DMS153 (cell line): ENCODE data around the gene OGFR.
A peak's percentile ranks its signal among the peaks of the same experiment; 100 is the strongest.

Source experiments
- DNase-seq: peaks from one replicate; lab custom pipeline; 2025; lab: John Stamatoyannopoulos, UW

Gene OGFR

GRCh38 chr20:62825986-62826645, 21.5 kb downstream of the OGFR start:
- DNase-seq: no peak

- no peak for DNase-seq
Measured at GRCh38 chr20:62826646-62827310, 22.1 kb downstream of the OGFR start.

- no peak for DNase-seq
Measured at GRCh38 chr20:62827311-62828038, 22.8 kb downstream of the OGFR start.

- no peak for DNase-seq
Measured at GRCh38 chr20:62828051-62828450, 23.4 kb downstream of the OGFR start.

- no peak for DNase-seq
Measured at GRCh38 chr20:62828511-62829230, 24.0 kb downstream of the OGFR start.

GRCh38 chr20:62829231-62830230, 24.9 kb downstream of the OGFR start:
- DNase-seq: no peak

- DNase-seq: no peak
Measured at GRCh38 chr20:62830251-62830650, 25.6 kb downstream of the OGFR start.

GRCh38 chr20:62830821-62831220, 26.2 kb downstream of the OGFR start:
- DNase-seq: no peak

GRCh38 chr20:62831361-62831788, 26.7 kb downstream of the OGFR start:
- DNase-seq: no peak

GRCh38 chr20:62831854-62832211, 27.2 kb downstream of the OGFR start:
- no peak for DNase-seq

GRCh38 chr20:62832212-62832922, 27.7 kb downstream of the OGFR start:
- DNase-seq: peak; percentile 15

GRCh38 chr20:62832951-62833391, 28.3 kb downstream of the OGFR start:
- DNase-seq: no peak

- no peak for DNase-seq
Measured at GRCh38 chr20:62834967-62835730, 30.5 kb downstream of the OGFR start.

GRCh38 chr20:62835931-62836861, 31.6 kb downstream of the OGFR start:
- no peak for DNase-seq

GRCh38 chr20:62836967-62837490, 32.4 kb downstream of the OGFR start:
- no peak for DNase-seq

- DNase-seq: no peak
Measured at GRCh38 chr20:62837790-62838127, 33.1 kb downstream of the OGFR start.

- peak; percentile 48 for DNase-seq
Measured at GRCh38 chr20:62838128-62838891, 33.7 kb downstream of the OGFR start.

GRCh38 chr20:62839261-62839660, 34.6 kb downstream of the OGFR start:
- DNase-seq: no peak
